Measurements from ENCODE around the gene TRERF1. TPM values are rescaled to one million over a fixed set of nuclear protein-coding genes. Genes with fewer than 3 reads are reported as not detected.

Gene TRERF1
- total and polyA plus RNA-seq, 2 experiments from 2014 or later: 11.2 to 20.6 TPM

DNA sequence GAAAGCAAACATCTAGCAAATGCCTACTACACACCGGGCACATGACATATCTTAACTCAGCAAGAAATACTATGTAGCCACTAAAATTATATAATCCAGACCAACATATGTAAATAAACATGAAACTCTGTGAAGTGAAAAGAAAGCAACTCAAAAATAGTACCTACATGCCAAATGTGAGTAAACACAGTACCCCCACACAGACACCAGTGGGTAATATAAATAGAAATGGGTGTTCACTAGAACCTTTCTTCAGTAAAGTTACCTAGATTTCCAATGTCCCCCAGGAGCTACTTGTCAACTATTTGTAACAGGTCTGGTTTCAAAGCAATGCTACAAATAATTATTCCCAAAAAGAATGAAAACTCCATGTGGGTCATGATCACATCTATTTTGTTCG is 25.5 kb downstream of the TRERF1 start (continued):
- TF ChIP-seq, protein P1, sequence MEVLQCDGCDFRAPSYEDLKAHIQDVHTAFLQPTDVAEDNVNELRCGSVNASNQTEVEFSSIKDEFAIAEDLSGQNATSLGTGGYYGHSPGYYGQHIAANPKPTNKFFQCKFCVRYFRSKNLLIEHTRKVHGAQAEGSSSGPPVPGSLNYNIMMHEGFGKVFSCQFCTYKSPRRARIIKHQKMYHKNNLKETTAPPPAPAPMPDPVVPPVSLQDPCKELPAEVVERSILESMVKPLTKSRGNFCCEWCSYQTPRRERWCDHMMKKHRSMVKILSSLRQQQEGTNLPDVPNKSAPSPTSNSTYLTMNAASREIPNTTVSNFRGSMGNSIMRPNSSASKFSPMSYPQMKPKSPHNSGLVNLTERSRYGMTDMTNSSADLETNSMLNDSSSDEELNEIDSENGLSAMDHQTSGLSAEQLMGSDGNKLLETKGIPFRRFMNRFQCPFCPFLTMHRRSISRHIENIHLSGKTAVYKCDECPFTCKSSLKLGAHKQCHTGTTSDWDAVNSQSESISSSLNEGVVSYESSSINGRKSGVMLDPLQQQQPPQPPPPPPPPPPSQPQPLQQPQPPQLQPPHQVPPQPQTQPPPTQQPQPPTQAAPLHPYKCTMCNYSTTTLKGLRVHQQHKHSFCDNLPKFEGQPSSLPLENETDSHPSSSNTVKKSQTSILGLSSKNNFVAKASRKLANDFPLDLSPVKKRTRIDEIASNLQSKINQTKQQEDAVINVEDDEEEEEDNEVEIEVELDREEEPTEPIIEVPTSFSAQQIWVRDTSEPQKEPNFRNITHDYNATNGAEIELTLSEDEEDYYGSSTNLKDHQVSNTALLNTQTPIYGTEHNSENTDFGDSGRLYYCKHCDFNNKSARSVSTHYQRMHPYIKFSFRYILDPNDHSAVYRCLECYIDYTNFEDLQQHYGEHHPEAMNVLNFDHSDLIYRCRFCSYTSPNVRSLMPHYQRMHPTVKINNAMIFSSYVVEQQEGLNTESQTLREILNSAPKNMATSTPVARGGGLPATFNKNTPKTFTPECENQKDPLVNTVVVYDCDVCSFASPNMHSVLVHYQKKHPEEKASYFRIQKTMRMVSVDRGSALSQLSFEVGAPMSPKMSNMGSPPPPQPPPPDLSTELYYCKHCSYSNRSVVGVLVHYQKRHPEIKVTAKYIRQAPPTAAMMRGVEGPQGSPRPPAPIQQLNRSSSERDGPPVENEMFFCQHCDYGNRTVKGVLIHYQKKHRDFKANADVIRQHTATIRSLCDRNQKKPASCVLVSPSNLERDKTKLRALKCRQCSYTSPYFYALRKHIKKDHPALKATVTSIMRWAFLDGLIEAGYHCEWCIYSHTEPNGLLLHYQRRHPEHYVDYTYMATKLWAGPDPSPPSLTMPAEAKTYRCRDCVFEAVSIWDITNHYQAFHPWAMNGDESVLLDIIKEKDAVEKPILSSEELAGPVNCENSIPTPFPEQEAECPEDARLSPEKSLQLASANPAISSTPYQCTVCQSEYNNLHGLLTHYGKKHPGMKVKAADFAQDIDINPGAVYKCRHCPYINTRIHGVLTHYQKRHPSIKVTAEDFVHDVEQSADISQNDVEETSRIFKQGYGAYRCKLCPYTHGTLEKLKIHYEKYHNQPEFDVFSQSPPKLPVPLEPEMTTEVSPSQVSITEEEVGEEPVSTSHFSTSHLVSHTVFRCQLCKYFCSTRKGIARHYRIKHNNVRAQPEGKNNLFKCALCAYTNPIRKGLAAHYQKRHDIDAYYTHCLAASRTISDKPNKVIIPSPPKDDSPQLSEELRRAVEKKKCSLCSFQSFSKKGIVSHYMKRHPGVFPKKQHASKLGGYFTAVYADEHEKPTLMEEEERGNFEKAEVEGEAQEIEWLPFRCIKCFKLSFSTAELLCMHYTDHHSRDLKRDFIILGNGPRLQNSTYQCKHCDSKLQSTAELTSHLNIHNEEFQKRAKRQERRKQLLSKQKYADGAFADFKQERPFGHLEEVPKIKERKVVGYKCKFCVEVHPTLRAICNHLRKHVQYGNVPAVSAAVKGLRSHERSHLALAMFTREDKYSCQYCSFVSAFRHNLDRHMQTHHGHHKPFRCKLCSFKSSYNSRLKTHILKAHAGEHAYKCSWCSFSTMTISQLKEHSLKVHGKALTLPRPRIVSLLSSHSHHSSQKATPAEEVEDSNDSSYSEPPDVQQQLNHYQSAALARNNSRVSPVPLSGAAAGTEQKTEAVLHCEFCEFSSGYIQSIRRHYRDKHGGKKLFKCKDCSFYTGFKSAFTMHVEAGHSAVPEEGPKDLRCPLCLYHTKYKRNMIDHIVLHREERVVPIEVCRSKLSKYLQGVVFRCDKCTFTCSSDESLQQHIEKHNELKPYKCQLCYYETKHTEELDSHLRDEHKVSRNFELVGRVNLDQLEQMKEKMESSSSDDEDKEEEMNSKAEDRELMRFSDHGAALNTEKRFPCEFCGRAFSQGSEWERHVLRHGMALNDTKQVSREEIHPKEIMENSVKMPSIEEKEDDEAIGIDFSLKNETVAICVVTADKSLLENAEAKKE (CRISPR knock-in tag; IDR thresholded peaks at IDR 0.05): no peak
- no peak for TF ChIP-seq JUNB (IDR thresholded peaks at IDR 0.05; ENCODE audit: unreplicated experiment)

DNA sequence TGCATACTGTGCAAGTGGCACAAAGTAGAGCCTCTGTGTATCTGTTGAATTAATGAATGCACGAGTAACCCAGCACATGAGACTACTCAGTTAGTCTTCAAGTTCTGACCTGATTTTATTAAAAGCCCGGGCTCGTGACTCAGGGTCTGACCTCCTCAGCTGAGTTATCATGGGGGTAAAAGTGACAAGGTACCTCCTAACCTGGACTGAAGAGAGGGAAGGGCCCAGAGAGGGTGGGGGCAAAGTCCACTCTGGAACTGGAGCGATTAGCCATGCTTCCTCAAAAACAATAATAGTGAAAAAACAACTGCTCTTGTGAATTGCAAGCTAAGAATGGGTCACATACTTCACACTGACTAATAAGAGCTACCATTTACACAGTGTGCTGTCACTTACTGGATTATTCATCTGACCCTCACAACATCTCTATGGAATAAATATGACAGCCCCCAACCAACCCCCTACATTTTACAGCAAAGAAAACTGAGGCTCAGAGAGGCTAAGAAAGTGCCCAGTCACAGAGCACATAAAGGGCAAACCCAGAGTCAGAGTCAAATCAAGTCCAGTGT is 26.7 kb downstream of the TRERF1 start:
- H3K79me2 ChIP-seq (replicated peaks; ENCODE audit: insufficient read depth): peaks cover 99% of the 10 kb centered on the region
- peaks cover 17% of the 10 kb centered on the region for H3K36me3 Mint-ChIP-seq (ENCODE audit: low read depth)
- H2AFZ ChIP-seq: no peak overlapping the region
- H3K27me3 Mint-ChIP-seq (ENCODE audit: insufficient read depth, low read depth, poor library complexity): peaks cover 9% of the 10 kb centered on the region
- DNase-seq (ENCODE audit: low spot score) (no peak), ATAC-seq (no peak)
- no peaks in the 10 kb centered on the region for H3K9me2 ChIP-seq (ENCODE audit: insufficient read depth)
- no peaks in the 10 kb centered on the region for H3K36me3 ChIP-seq (ENCODE audit: insufficient read depth)
- no peak overlapping the region for H3K27ac Mint-ChIP-seq
- TF ChIP-seq, protein P2, sequence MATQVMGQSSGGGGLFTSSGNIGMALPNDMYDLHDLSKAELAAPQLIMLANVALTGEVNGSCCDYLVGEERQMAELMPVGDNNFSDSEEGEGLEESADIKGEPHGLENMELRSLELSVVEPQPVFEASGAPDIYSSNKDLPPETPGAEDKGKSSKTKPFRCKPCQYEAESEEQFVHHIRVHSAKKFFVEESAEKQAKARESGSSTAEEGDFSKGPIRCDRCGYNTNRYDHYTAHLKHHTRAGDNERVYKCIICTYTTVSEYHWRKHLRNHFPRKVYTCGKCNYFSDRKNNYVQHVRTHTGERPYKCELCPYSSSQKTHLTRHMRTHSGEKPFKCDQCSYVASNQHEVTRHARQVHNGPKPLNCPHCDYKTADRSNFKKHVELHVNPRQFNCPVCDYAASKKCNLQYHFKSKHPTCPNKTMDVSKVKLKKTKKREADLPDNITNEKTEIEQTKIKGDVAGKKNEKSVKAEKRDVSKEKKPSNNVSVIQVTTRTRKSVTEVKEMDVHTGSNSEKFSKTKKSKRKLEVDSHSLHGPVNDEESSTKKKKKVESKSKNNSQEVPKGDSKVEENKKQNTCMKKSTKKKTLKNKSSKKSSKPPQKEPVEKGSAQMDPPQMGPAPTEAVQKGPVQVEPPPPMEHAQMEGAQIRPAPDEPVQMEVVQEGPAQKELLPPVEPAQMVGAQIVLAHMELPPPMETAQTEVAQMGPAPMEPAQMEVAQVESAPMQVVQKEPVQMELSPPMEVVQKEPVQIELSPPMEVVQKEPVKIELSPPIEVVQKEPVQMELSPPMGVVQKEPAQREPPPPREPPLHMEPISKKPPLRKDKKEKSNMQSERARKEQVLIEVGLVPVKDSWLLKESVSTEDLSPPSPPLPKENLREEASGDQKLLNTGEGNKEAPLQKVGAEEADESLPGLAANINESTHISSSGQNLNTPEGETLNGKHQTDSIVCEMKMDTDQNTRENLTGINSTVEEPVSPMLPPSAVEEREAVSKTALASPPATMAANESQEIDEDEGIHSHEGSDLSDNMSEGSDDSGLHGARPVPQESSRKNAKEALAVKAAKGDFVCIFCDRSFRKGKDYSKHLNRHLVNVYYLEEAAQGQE (IDR thresholded peaks at IDR 0.05; ENCODE audit: unreplicated experiment): no peak
- TF ChIP-seq ZNF331 (CRISPR knock-in tag; IDR thresholded peaks at IDR 0.05; ENCODE audit: low read depth): no peak
- H3K4me2 ChIP-seq: no peak overlapping the region
- H3K27me3 ChIP-seq (ENCODE audit: insufficient read depth): no peaks in the 10 kb centered on the region
- H3F3A ChIP-seq (replicated peaks; ENCODE audit: low read depth): no peaks in the 10 kb centered on the region
- peaks cover 26% of the 10 kb centered on the region for H3K4me1 ChIP-seq (ENCODE audit: insufficient read depth)
- H3K4me3 Mint-ChIP-seq: no peak overlapping the region
- no peak overlapping the region for H3K4me3 ChIP-seq
- H3K9me3 Mint-ChIP-seq: no peaks in the 10 kb centered on the region
- H4K20me1 ChIP-seq (replicated peaks; ENCODE audit: insufficient read depth): peaks cover 64% of the 10 kb centered on the region
- no peak overlapping the region for H3K27ac ChIP-seq (ENCODE audit: low read depth)
- peaks cover 47% of the 10 kb centered on the region for H3K4me1 Mint-ChIP-seq

All from GM23338 (cell line).